Activated effector memory CD4-positive, alpha-beta T cell treated with anti-CD3 and anti-CD28 coated beads, Interleukin-2, amount 50 U/mL, for 16 hours (primary cell): ENCODE results near the gene DNAJC17.

Source experiments
- DNase-seq: peaks from one replicate; pipeline ENCODE4 v3.0.0-alpha.2; 2020

DNAJC17 gene

GRCh38 chr15:40829115-40829514, 21.8 kb upstream of the DNAJC17 start:
- no peak for DNase-seq

DNA sequence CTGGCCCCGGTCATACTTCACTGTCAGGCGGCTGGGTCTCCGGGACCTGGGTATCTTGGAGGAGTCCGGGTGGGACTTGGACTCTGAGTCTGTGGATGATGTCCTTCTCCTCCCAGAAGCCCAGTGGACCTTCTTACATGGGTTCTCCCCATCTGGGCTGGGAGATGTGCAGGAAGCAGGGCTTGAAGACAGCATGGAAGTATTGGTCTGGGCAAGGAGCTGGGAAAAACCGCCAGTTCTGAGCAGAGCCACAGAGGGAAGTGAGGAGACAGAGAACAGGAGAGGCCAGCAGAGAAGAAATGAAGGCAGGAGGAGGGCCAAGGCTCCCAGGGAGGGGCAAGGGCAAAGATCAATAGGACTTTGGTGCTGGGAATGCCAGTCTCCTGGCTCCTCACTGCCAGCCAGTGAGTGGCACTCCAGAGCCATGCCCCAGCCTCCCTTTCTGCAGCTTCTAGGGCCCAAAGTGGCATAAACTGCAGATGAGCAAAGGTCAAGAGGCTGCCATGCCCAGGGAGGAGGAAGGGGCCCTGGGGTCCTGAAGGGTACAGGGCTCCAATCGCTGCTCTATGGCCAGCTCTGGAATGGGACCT, 21.3 kb upstream of the DNAJC17 start, which contains the start of gene PPP1R14D:
PPP1R14D (minus strand) TSS at position 262 of the 590 bp plus-strand sequence; CDS start at position 195, 67 bp downstream.
- no peak for DNase-seq

DNA sequence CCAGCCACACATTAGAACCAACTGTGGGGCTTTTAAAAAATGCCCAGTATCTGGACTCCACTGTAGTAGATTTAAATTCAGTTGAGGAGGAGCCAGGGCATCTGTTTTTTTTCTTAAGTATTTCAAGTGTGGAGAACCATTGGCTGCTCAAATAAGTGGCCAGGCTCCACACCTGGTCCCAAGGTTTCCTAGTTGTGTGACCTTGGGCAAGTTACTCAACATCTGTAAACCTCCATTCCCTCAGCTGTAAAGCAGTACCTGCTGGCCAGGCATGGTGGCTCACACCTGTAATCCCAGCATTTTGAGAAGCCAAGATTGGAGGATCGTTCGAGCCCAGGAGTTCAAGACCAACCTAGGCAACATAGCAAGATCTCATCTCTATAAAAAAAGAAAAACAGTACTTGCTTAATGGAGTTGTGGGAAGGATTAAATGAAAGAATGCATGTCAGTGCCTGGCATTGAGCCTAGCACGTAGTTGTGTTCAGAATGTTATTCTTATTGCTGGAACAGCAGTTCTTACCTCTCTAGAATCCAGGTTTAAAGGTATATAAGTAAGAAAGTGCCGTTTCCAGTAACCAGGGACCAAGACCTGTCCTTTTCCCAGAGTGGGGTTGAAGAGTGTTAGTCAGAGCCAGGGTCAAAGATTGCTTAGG, 19.3 kb upstream of the DNAJC17 start:
- DNase-seq, result no peak

DNA sequence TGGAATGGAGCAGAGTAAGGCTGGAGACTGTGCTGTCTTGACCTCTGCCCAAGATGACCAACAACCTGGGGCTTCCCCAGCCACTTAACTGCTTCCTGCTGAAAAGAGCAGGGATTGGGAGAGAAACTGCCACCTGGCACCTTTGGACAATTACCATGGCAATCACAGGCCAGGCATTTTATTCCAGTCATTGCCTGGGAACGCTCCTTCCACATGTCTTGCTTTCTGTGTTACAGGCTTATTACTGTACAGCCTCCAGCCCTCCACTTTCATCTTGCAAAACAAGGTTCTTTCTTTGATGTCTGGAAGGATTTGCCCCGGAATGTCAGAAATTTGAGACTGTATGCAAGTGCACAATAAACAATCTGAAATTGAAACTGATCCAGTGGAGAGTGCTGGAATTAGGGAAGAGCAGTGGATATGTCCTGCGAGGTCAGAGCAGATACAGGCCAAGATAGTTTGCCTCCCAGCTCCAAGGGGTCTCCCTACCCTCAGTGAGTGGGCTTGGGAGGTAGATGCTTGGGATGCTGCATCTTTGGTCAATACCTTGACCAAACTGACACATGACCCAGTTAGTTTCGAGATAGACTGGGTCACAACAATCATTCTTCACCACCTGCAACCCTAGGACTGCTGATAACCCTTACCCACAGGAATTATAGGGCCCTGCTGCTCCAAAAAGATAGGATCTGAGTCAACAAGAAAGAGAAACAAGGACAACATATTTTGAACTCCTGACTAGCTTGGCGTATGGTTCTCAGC, 18.6 kb upstream of the DNAJC17 start:
- DNase-seq, result no peak

- DNase-seq, result no peak
Measured at GRCh38 chr15:40823572-40824343, 16.5 kb upstream of the DNAJC17 start.

- DNase-seq, result no peak
Measured at GRCh38 chr15:40821195-40821594, 13.9 kb upstream of the DNAJC17 start.

DNA sequence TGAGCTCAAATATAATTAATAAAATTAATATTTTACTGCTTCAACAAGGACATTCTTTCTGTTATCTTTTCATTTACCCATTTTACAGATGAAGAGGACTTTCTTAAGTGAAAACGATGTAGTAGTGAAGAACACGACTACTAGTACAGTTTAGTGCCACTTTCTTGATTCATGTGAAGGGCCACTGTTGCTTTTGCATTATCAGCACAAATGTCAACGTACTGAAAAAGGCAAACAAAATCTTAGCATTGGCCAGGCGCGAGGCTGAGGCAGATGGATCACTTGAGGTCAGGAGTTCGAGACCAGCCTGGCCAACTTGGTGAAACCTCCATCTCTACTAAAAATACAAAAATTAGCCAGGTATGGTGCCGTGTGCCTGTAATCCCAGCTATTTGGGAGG, 11.8 kb upstream of the DNAJC17 start:
- no peak for DNase-seq

DNA sequence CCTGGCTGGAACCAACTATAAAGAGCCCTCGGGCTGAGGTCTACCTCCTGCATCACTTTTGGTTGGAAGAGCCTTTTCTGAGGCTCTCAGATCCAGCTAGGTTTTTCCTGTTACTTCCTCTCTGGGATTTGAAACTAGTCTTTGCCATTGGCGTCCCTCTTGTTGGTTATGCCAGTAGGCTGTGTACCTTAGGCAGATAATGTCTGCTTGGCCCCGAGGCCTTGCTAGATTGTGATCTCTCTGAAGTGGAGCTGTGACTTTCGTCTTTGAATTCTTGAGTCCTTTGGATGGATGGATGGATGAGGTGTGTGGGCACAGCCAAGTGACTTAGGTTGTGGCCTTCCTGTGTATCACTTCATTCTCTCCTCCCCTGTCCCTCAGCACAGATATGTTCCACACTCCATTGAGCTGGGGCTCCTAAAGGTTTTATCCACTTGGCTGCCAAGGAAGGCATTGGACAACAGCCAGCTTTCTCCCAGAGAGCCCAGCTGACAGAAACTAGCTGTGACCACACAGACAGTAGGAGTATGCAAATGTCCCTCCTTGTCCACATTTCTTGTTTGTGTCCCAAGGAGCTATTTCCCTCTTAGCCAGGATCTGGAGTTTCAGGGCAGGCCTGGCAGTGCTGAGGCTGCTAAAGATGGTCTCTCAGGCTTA, 7.9 kb upstream of the DNAJC17 start:
- no peak for DNase-seq

GRCh38 chr15:40812721-40813425, 5.6 kb upstream of the DNAJC17 start:
- DNase-seq, result no peak

GRCh38 chr15:40808861-40809450, 1.7 kb upstream of the DNAJC17 start:
- no peak for DNase-seq

GRCh38 chr15:40807888-40808461, 702 bp upstream of the DNAJC17 start:
- DNase-seq, result no peak

DNA sequence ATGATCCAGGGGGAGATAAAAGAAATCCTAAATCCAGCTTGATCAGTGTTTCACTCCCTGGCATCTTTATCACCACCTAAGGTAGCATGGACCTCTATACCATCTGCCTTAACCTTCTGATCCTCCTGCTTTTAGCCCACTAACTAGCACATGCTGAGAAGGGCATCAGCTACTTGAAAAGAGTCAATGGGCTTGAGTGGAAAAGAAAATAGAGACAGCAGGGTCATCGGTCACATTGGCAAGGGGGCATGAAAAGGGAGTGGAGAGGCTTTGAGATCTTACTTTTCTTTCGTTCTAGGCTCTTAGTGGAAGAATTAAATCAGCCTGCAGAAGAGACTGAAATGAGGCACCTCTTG, 623 bp downstream of the DNAJC17 start:
- no peak for DNase-seq

DNA sequence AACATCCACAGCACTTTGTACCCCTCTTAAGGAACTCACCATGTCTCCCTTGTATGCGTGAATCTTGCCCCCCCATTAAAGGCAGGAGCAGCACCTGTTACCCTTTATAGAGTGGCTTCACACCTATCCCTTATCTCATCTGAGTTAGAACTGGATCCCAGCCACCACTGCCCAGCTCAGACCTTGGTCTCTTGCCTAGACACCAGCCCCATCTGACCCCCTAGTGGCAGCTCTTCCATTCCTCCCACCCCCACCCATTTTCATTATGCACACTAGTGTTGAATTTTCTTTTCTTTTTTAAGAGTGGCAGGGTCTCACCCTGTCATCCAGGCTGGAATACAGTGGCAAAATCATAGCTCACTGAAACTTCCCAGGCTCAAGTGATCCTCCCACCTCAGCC, 3.6 kb downstream of the DNAJC17 start:
- no peak for DNase-seq

- no peak for DNase-seq
Measured at GRCh38 chr15:40803076-40803475, 4.2 kb downstream of the DNAJC17 start.

GRCh38 chr15:40799523-40799922, 7.8 kb downstream of the DNAJC17 start:
- no peak for DNase-seq

DNA sequence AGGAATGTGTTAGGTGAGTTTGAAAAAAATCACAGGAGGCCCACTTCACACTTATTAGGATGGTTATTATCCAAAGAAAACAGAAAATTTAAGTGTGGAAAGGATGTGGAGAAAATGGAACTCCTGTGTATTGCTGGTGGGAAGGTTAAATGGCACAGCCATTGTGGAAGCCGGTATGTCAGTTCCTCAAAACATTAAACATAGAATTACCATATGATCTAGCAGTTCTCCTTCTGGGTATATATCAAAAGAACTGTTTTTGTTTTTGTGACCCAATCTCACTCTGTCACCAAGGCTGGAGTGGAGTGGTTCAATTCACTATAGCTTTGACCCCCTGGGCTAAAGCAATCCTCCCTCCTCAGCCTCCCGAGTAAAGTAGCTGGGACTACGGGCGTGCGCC, 10.8 kb downstream of the DNAJC17 start:
- DNase-seq, result no peak

GRCh38 chr15:40796041-40796440, 11.2 kb downstream of the DNAJC17 start:
- no peak for DNase-seq

GRCh38 chr15:40793216-40793989, 13.9 kb downstream of the DNAJC17 start:
- DNase-seq, result no peak

- no peak for DNase-seq
Measured at GRCh38 chr15:40792394-40792793, 14.9 kb downstream of the DNAJC17 start.

DNA sequence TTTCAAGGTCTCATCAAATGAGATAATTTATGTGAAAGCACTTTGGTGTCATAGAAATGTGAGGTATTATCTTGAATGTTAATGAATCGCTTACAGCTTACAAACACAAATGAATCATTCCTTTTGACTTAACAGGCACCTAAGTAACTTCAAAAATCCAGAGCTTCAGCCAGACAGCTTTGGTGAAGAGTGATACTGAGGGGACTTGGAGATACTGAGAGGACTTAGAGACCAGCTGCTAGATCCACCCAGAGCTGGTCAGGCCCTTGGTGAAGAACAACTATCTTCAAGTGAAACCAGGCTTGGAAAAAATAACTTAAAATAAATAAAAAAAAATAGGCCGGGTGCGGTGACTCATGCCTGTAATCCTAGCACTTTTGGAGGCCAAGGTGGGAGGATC, 16.6 kb downstream of the DNAJC17 start:
- DNase-seq, result no peak

DNA sequence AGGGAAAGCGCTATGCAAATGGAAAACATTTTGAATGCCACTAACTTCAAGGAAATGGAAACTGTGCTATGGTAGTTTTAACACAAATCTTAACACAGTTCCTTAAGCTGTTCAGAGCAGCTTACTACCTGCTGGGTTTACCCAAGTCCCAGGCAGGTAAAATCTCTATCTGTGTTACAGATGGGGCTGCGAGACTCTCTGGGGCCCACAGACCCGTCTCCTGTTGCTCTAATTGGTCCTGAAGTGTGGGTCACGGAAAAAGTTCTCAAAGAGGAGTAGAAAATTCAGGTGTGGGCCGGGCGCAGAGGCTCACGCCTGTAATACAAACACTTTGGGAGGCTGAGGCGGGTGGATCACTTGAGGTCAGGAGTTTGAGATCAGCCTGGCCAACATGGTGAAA, 17.3 kb downstream of the DNAJC17 start:
- DNase-seq, result no peak
